ENCODE results near the gene B4GALT3. TPM values are rescaled to one million over a fixed set of nuclear protein-coding genes. Genes with fewer than 3 reads are reported as not detected.

B4GALT3 gene
- total and polyA plus RNA-seq, 9 of the 15 experiments (the other 6 are each of a cell fraction or from before 2014, with no cell fraction given): 31.2 to 103 (median 46.1) TPM

DNA sequence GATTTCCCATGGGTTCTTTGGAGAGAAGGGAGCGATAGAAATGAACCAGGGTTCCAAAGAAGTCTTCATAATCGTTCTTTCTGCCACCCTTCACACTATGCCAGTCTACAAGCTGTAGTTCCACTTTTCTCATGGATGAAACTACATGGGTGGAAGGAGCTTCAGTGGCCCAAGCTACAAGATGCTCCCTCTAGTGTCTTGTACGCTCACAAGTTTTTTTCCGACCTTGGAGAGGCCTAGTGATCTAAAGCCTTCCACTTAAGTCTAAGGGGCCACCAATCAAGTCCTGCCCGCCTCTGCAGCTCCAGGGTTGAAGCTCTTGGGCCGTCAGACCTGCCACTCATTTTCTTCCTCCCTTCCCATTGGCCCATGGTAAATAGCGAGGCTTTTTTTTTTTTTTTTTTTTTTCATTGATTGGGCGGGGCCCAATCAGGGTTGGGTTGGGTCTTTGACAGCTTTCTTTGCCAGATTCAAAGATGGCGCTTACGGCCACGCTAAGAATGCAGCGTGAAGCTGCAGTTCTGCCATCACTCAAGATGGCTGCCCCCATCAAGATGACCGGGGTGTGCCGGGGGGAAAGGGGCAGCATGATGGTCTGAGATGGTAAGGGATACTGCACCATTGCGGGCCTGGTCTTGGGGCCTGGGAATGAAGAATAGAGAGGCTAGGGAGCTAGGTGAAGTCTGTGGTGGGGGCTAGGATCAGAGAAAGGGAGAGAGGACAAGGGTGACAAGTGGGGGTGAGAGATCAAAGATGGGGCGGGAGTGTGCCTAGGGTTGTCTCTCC, 48.4 kb upstream of the B4GALT3 start, which contains the start of gene TOMM40L (continued):
- TF ChIP-seq, protein P1, sequence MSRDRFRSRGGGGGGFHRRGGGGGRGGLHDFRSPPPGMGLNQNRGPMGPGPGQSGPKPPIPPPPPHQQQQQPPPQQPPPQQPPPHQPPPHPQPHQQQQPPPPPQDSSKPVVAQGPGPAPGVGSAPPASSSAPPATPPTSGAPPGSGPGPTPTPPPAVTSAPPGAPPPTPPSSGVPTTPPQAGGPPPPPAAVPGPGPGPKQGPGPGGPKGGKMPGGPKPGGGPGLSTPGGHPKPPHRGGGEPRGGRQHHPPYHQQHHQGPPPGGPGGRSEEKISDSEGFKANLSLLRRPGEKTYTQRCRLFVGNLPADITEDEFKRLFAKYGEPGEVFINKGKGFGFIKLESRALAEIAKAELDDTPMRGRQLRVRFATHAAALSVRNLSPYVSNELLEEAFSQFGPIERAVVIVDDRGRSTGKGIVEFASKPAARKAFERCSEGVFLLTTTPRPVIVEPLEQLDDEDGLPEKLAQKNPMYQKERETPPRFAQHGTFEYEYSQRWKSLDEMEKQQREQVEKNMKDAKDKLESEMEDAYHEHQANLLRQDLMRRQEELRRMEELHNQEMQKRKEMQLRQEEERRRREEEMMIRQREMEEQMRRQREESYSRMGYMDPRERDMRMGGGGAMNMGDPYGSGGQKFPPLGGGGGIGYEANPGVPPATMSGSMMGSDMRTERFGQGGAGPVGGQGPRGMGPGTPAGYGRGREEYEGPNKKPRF (IDR thresholded peaks at IDR 0.05; ENCODE audit: low read depth, low read length): no peak
- TF ChIP-seq, protein P2, sequence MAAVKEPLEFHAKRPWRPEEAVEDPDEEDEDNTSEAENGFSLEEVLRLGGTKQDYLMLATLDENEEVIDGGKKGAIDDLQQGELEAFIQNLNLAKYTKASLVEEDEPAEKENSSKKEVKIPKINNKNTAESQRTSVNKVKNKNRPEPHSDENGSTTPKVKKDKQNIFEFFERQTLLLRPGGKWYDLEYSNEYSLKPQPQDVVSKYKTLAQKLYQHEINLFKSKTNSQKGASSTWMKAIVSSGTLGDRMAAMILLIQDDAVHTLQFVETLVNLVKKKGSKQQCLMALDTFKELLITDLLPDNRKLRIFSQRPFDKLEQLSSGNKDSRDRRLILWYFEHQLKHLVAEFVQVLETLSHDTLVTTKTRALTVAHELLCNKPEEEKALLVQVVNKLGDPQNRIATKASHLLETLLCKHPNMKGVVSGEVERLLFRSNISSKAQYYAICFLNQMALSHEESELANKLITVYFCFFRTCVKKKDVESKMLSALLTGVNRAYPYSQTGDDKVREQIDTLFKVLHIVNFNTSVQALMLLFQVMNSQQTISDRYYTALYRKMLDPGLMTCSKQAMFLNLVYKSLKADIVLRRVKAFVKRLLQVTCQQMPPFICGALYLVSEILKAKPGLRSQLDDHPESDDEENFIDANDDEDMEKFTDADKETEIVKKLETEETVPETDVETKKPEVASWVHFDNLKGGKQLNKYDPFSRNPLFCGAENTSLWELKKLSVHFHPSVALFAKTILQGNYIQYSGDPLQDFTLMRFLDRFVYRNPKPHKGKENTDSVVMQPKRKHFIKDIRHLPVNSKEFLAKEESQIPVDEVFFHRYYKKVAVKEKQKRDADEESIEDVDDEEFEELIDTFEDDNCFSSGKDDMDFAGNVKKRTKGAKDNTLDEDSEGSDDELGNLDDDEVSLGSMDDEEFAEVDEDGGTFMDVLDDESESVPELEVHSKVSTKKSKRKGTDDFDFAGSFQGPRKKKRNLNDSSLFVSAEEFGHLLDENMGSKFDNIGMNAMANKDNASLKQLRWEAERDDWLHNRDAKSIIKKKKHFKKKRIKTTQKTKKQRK (IDR thresholded peaks at IDR 0.05; ENCODE audit: borderline replicate concordance, low read depth, low read length): no peak; the same call in 1 of the 2 replicates
- TF ChIP-seq, protein P3, sequence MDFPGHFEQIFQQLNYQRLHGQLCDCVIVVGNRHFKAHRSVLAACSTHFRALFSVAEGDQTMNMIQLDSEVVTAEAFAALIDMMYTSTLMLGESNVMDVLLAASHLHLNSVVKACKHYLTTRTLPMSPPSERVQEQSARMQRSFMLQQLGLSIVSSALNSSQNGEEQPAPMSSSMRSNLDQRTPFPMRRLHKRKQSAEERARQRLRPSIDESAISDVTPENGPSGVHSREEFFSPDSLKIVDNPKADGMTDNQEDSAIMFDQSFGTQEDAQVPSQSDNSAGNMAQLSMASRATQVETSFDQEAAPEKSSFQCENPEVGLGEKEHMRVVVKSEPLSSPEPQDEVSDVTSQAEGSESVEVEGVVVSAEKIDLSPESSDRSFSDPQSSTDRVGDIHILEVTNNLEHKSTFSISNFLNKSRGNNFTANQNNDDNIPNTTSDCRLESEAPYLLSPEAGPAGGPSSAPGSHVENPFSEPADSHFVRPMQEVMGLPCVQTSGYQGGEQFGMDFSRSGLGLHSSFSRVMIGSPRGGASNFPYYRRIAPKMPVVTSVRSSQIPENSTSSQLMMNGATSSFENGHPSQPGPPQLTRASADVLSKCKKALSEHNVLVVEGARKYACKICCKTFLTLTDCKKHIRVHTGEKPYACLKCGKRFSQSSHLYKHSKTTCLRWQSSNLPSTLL (IDR thresholded peaks at IDR 0.05): no peak
- no peak for TF ChIP-seq ARID1B (IDR thresholded peaks at IDR 0.05)
- no peak for TF ChIP-seq ZNF184 (CRISPR knock-in tag; IDR thresholded peaks at IDR 0.05)
- no peak for TF ChIP-seq ELF1 (tag; IDR thresholded peaks at IDR 0.05)
- TF ChIP-seq SRSF3 (IDR thresholded peaks at IDR 0.05; ENCODE audit: insufficient read depth, low read length): no peak
- no peak for TF ChIP-seq RBM14 (IDR thresholded peaks at IDR 0.05; ENCODE audit: borderline replicate concordance, insufficient read depth, low read depth, low read length)
- peak; percentile 77 for TF ChIP-seq DIDO1 (tag; IDR thresholded peaks at IDR 0.05; ENCODE audit: low read depth)
- TF ChIP-seq ZNF24 (IDR thresholded peaks at IDR 0.05): no peak
- TF ChIP-seq, protein P4, sequence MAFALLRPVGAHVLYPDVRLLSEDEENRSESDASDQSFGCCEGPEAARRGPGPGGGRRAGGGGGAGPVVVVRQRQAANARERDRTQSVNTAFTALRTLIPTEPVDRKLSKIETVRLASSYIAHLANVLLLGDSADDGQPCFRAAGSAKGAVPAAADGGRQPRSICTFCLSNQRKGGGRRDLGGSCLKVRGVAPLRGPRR (CRISPR knock-in tag; IDR thresholded peaks at IDR 0.05): no peak
- TF ChIP-seq NUFIP1 (IDR thresholded peaks at IDR 0.05; ENCODE audit: partially characterized antibody): no peak
- no peak for TF ChIP-seq ZNF79 (CRISPR knock-in tag; IDR thresholded peaks at IDR 0.05; ENCODE audit: low read depth)
- no peak for TF ChIP-seq PTRF (tag; IDR thresholded peaks at IDR 0.05)
- TF ChIP-seq ZNF586 (CRISPR knock-in tag; conservative IDR thresholded peaks at IDR 0.05): no peak
- peak; percentile 93 for TF ChIP-seq SAP30 (IDR thresholded peaks at IDR 0.05; ENCODE audit: borderline replicate concordance, insufficient read depth, low read depth, low read length, poor library complexity, severe bottlenecking)
- TF ChIP-seq KDM4B (IDR thresholded peaks at IDR 0.05; ENCODE audit: borderline replicate concordance in 2 of 2, low read depth in 1 of 2): no peak

Measured in K562 (cell line).